SK-N-SH treated with all-trans-retinoic acid at 6 μM for 48 hours (cell line): Measurements from ENCODE around the gene FRAS1.
A peak's percentile ranks its signal among the peaks of the same experiment; 100 is the strongest.

ENCODE experiments used
- ATAC-seq: fragments of 200-7000 bp; cut with Tn5 transposase; 3 replicates; pipeline ENCODE4 v1.9.1; 2020; ENCODE audit warnings: mild to moderate bottlenecking, moderate library complexity
- ARNTL ChIP-seq: fragments of 450-650 bp; formaldehyde crosslinking; IDR thresholded peaks from 2 replicates; pipeline ENCODE4 v1.5.0; 2020; ENCODE audit warnings: low read depth, mild to moderate bottlenecking, moderate library complexity, borderline replicate concordance
- BACH2 ChIP-seq: fragments of 250-450 bp; sonication (Bioruptor Pico); IDR thresholded peaks from 2 replicates; pipeline ENCODE4 v1.9.0; 2021; ENCODE audit warnings: mild to moderate bottlenecking, borderline replicate concordance
- CREB5 ChIP-seq: fragments of 250-450 bp; sonication (Bioruptor Pico); IDR thresholded peaks from 2 replicates; pipeline ENCODE4 v1.5.1; 2020; ENCODE audit warnings: low read depth, mild to moderate bottlenecking, moderate library complexity
- CSRNP3 ChIP-seq: fragments of 250-450 bp; sonication (Bioruptor Pico); IDR thresholded peaks from 2 replicates; pipeline ENCODE4 v1.5.1; 2021; ENCODE audit warnings: mild to moderate bottlenecking, moderate library complexity
- ESRRG ChIP-seq: fragments of 250-450 bp; sonication (Bioruptor Pico); IDR thresholded peaks from 2 replicates; pipeline ENCODE4 v1.6.1; 2021; ENCODE audit warnings: mild to moderate bottlenecking
- GLIS3 ChIP-seq: fragments of 250-450 bp; sonication (Bioruptor Pico); IDR thresholded peaks from 2 replicates; pipeline ENCODE4 v1.5.0; 2020; ENCODE audit warnings: mild to moderate bottlenecking, moderate library complexity
- ISL1 ChIP-seq: fragments of 250-450 bp; sonication (Bioruptor Pico); IDR thresholded peaks from 2 replicates; pipeline ENCODE4 v2.1.2; 2022; ENCODE audit warnings: mild to moderate bottlenecking, moderate library complexity
- OSR1 ChIP-seq: fragments of 250-450 bp; sonication (Bioruptor Pico); IDR thresholded peaks from 2 replicates; pipeline ENCODE4 v1.8.0; 2022; ENCODE audit warnings: moderate library complexity, mild to moderate bottlenecking, inconsistent platforms
- PATZ1 ChIP-seq: fragments of 250-450 bp; sonication (Bioruptor Pico); IDR thresholded peaks from 2 replicates; pipeline ENCODE4 v1.8.0; 2020; ENCODE audit warnings: mild to moderate bottlenecking, moderate library complexity, borderline replicate concordance
- POU6F1 ChIP-seq: fragments of 250-450 bp; sonication (Bioruptor Pico); IDR thresholded peaks from 2 replicates; pipeline ENCODE4 v1.8.0; 2021; ENCODE audit warnings: low read depth, mild to moderate bottlenecking, moderate library complexity, borderline replicate concordance
- PPARA ChIP-seq: fragments of 250-450 bp; sonication (Bioruptor Pico); IDR thresholded peaks from 2 replicates; pipeline ENCODE4 v1.5.0; 2020; ENCODE audit warnings: mild to moderate bottlenecking, borderline replicate concordance
- RARB ChIP-seq: fragments of 250-450 bp; sonication (Bioruptor Pico); IDR thresholded peaks from 2 replicates; pipeline ENCODE4 v1.8.0; 2021; ENCODE audit warnings: mild to moderate bottlenecking, moderate library complexity
- SNAI2 ChIP-seq: fragments of 250-450 bp; sonication (Bioruptor Pico); IDR thresholded peaks from 2 replicates; pipeline ENCODE4 v1.5.0; 2020; ENCODE audit warnings: mild to moderate bottlenecking, moderate library complexity
- TCF4 ChIP-seq: fragments of 250-450 bp; sonication (Bioruptor Pico); IDR thresholded peaks from 2 replicates; pipeline ENCODE4 v1.8.0; 2021; ENCODE audit warnings: mild to moderate bottlenecking, moderate library complexity, borderline replicate concordance
- TOX ChIP-seq: fragments of 250-450 bp; sonication (Bioruptor Pico); IDR thresholded peaks from 2 replicates; pipeline ENCODE4 v1.8.0; 2021; ENCODE audit warnings: mild to moderate bottlenecking, moderate library complexity, borderline replicate concordance
- TSHZ2 ChIP-seq: fragments of 250-450 bp; sonication (Bioruptor Pico); IDR thresholded peaks from 2 replicates; pipeline ENCODE4 v1.5.0; 2020; ENCODE audit warnings: mild to moderate bottlenecking, moderate library complexity
- ZC3H10 ChIP-seq: fragments of 250-450 bp; sonication (Bioruptor Pico); IDR thresholded peaks from 2 replicates; pipeline ENCODE4 v1.5.1; 2021; ENCODE audit warnings: mild to moderate bottlenecking, moderate library complexity
- ZFP3 ChIP-seq: fragments of 250-450 bp; sonication (Bioruptor Pico); IDR thresholded peaks from 2 replicates; pipeline ENCODE4 v1.5.0; 2020; ENCODE audit warnings: mild to moderate bottlenecking, moderate library complexity
- ZFP30 ChIP-seq: fragments of 450-650 bp; formaldehyde crosslinking; IDR thresholded peaks from 2 replicates; pipeline ENCODE4 v1.5.0; 2022; ENCODE audit warnings: mild to moderate bottlenecking, moderate library complexity
- ZNF565 ChIP-seq: fragments of 450-650 bp; formaldehyde crosslinking; conservative IDR thresholded peaks from 2 replicates; pipeline ENCODE4 v1.5.0; 2020; ENCODE audit warnings: low read depth, mild to moderate bottlenecking, moderate library complexity
- ZNF70 ChIP-seq: fragments of 450-650 bp; formaldehyde crosslinking; IDR thresholded peaks from 2 replicates; pipeline ENCODE4 v1.5.0; 2020; ENCODE audit warnings: mild to moderate bottlenecking, moderate library complexity
- ZNF8 ChIP-seq: fragments of 450-650 bp; formaldehyde crosslinking; IDR thresholded peaks from 2 replicates; pipeline ENCODE4 v1.5.0; 2020; ENCODE audit warnings: mild to moderate bottlenecking, moderate library complexity

The FRAS1 gene

GRCh38 chr4:78585633-78586032 lies 528.5 kb downstream of the FRAS1 start:
- no peak for ATAC-seq
- TF ChIP-seq RARB (CRISPR knock-in tag) = no peak
- no peak for TF ChIP-seq ESRRG
- TF ChIP-seq CREB5 (CRISPR knock-in tag) = no peak
- no peak for TF ChIP-seq ZFP3 (CRISPR knock-in tag)
- TF ChIP-seq BACH2 (CRISPR knock-in tag) = no peak
- TF ChIP-seq ZC3H10 (CRISPR knock-in tag) = no peak
- no peak for TF ChIP-seq POU6F1 (CRISPR knock-in tag)

GRCh38 chr4:78588894-78589545 lies 531.9 kb downstream of the FRAS1 start:
- TF ChIP-seq ZNF565 (CRISPR knock-in tag) (no peak), ZNF8 (no peak), PATZ1 (CRISPR knock-in tag) (no peak), TCF4 (CRISPR knock-in tag) (no peak), CSRNP3 (CRISPR knock-in tag) (no peak), ARNTL (no peak), GLIS3 (CRISPR knock-in tag) (no peak), OSR1 (CRISPR knock-in tag) (no peak), TOX (CRISPR knock-in tag) (no peak), SNAI2 (no peak), PPARA (CRISPR knock-in tag) (no peak), POU6F1 (CRISPR knock-in tag) (no peak)
- ATAC-seq = peak; percentile 51

- no peak for ATAC-seq
- TF ChIP-seq ESRRG = no peak
- TF ChIP-seq GLIS3 (CRISPR knock-in tag) = no peak
- TF ChIP-seq PPARA (CRISPR knock-in tag) = no peak
These were observed 534.3 kb downstream of the FRAS1 start for GRCh38 chr4:78591404-78591803.

GRCh38 chr4:78592088-78592783 lies 535.1 kb downstream of the FRAS1 start:
- ATAC-seq = no peak
- TF ChIP-seq TSHZ2 (CRISPR knock-in tag) = no peak
- no peak for TF ChIP-seq ESRRG
- TF ChIP-seq ZNF70 (CRISPR knock-in tag) = no peak
- no peak for TF ChIP-seq ZFP30
- TF ChIP-seq TCF4 (CRISPR knock-in tag) = no peak
- TF ChIP-seq BACH2 (CRISPR knock-in tag) = no peak
- no peak for TF ChIP-seq OSR1 (CRISPR knock-in tag)
- TF ChIP-seq ZNF8 = no peak
- no peak for TF ChIP-seq PATZ1 (CRISPR knock-in tag)
- TF ChIP-seq ZFP3 (CRISPR knock-in tag) = no peak
- TF ChIP-seq ISL1 (CRISPR knock-in tag) = no peak
- TF ChIP-seq ARNTL = no peak
- TF ChIP-seq SNAI2 = no peak
